T1000 (cell line): Measurements from ENCODE around the gene PTPRK.
A peak's percentile ranks its signal among the peaks of the same experiment; 100 is the strongest.
"Not testable (repeated sequence)": the region's sequence is repeated elsewhere in the genome, so short reads cannot be mapped to it uniquely, and the experiment has no call there.

Experiments
- DNase-seq: peaks from one replicate; lab custom pipeline; 2025; ENCODE audit warnings: mixed read lengths; lab: John Stamatoyannopoulos, UW

Gene PTPRK

DNA sequence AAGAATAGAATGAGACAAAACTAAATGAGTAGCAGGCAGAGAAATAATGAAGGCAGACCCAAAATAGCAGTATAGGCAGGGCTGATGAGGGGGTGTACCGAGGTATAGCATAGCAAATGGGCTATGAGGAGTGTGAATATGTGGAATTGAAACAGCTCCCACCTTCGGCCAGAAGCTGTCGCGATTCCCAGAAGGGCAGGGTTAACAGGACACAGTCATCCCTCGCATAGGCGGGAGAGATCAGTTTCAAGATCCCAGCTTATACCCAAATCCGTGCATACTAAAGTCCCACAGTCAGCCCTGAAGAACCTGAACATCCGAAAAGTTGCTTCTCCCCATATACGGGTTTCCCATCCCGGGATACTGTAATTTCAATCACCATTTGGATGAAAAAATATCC lies 82.7 kb downstream of the PTPRK start:
- no peak for DNase-seq

DNA sequence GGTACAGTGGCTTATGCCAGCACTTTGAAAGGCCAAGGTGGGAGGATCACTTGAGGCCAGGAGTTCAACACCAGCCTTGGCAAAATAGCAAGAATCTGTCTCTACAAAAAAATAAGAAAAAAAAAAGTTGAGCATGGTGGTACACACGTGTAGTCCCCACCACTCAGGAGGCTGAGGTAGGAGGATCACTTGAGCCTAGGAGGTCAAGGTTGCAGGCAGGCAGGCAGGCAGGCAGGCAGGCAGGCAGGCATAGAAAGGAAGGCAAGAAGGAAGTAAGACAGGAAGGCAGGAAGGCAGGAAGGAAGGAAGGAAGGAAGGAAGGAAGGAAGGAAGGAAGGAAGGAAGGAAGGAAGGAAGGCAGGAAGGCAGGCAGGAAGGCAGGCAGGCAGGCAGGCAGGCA lies 85.6 kb downstream of the PTPRK start:
- not testable (repeated sequence) for DNase-seq

DNA sequence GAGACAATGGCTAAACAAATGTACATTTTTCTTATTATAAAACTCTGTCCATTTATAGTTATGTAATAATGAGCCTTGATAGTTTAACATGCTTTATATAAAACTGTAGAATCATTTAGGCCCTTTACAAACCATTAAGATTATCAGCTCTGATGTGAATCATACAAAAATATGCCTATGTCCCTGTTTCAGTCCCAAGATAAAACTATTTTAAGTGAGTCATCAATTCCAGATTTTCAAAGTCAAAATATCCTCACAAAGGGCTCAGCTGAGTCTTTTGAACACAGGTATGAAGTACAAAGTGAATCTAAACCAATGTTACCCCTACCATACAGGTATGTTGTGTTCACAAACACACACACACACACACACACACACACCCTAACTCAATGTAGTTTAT lies 88.0 kb downstream of the PTPRK start:
- DNase-seq, result no peak

DNA sequence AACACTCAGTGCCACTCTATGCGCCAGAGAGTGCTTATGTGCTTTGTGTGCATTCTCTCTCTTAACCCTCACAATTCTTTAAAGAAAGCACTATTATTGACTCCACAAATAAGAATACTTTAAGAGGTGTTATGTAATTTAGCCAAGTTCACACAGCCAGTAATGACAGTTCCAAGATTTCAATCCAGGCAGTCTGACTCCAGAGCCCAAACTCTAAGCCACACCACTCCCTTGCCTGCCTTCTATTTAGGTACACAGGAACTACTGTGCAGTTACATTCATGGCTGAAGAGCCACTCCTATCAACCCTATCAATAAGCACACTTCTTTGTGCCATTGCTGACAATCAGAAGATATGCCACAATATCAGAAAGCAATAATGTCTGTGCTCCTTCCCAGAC lies 93.3 kb downstream of the PTPRK start:
- no peak for DNase-seq

DNA sequence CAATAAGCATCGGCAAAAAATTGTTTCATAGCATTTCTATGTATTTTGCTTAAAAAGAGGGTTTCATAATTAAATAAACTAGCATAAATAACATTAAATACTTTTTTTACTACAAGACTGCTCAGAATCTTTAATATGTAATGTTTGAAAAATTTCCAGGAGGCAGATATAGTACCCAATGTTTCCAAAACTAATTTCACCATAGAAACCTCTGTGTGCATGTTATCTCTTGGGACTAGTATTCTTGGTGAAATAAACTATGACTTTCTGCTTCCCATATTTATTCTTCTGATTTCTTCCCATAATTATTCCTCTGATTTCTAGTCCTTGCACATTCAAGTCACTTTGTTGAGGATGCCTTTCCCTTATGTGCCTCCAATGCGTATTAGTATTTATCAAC lies 94.5 kb downstream of the PTPRK start:
- DNase-seq, result no peak

DNA sequence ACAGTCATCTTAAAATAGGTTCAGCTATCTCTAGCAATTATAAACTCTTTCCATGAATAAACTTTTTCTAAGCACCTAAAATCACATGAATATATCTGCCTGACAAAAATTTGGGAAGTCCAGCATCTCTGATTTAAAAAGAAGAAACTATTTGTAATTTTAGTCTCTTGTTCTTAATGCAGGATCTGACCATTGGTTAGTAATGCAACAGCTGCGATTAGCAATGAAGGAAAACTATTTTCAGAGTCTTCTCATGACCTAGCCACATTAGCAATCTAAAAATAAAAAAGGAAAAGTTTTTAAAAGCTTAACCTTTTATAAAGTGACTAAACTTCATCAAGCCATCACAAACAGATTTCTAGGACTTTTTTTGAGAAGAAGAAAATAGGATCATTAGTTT lies 97.5 kb downstream of the PTPRK start:
- DNase-seq, result no peak

DNA sequence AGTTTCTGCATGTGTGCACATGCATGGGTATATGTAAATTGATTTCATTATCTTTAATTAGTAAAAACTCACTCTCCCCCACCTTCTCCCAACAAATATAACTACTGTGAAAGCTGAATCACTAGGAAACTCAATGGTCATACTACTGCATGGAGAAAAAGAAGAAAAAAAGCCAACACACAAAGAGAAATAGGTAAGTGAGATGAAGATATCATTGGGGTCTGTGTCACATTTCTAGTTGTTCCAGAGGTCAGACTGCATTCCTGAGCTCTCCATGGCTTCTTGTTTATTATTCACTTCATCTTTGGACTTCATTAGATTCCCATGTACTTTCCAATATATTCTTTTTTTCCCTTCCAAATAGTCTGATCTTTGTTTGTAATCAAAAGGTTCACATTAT lies 98.2 kb downstream of the PTPRK start:
- no peak for DNase-seq

DNA sequence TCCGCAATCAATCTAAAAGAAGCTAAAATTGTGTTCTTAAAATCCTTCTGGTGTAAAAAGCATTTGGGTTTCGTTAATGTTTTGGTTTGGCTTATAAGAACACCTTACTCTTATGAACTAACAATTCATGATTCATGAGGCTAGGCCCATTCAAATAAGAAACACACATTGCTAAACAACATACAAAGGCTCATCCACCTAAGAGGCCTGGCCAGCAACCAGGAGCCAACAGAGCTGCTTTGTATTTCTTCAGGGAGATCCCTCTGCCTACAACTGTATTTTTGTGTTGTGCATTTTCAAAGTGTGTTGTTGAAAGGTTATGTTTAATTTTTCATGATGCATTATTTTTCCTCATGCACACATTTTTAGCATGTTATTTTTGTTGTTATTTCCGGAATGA lies 98.6 kb downstream of the PTPRK start:
- DNase-seq, result no peak

DNA sequence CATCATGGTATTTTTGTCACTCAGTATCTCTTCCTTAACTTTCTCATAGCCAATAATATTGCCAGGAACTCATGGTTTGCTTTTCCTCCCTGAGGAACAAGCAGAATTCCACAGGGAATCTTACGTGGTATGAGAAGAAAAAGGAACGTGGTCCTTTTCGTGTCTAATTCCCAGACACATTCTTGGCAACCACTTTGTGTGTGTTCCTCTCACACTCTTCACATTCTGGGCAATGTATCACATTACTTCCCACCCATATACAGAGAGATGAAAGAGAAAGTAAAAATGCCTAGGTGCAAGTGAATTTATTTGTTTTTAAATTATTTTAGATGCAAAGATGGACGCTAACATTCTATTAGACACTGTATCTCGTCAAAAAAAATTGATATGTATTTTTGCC lies 102.7 kb downstream of the PTPRK start:
- DNase-seq, result no peak

DNA sequence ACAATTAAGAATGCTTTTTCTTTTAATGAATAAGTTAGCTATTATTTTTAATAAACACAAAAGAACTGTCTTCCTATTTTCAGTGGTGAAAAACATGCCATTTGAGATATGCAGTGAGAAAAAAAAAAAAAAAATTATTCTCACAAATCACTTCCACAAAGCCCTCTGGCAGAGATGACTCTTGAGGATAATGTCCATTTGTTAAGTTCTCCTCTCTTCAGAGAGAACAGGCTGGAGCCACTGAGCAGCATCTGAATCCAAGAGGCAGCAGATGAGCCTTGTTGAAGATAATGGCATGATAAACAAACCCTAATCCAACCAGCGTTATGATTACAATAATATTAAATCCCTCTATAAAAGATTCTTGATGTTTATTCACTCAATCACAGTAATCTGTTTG lies 105.0 kb downstream of the PTPRK start:
- no peak for DNase-seq

DNA sequence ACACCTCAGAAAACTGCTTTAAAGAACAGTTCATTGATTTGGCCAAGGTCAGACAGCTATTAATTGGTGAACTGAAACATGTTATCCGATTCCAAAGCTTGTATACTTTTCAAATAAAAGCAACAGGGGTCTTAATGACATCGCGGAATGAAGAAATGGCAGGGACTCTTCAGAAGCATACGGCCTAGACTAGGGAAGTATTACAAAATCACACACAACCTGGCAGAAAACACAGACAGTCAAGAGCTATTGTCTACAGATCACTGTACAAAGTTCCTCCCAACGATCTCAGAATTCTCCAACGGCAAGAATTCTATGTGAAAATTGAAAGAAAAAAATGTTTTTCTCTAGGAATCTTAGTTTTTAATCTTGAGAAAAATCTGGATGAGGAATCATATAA lies 105.5 kb downstream of the PTPRK start:
- DNase-seq, result no peak

DNA sequence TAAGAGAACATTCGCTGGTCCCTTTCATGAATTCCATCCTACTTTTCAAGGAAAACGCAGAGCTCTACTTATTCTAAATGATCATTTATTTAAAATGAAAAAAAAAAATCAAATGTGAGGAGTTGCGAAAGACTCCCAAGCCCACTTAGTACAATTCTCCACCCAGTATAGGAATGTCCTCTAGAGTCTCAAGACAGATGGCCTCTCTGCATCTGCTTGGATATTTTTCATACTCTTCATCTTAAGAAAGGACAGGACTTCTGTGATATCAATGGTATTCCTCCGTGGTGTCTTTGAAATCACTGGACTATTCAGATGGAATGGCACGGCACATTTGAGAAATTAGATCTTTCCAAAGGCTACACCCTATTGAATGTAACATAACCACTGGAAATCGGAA lies 107.1 kb downstream of the PTPRK start:
- no peak for DNase-seq

DNA sequence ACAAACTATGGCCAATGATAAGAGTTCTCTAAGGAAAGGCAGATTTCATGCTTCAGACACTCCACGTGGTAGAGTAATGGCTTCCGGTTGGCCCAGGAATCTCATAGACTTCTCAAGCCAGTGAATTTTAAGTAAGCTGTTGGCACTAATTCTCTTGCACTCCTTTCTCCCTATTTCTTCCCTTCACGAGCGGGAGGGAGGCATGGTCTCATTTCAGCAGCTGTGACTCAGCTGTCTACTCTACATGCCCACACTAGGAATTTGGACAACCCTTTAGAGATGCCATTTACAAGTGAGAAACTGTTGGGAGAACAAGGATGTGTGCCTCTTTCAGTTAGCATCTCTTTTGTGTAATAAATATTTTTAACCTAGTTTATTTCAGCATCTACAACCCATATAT lies 107.7 kb downstream of the PTPRK start:
- no peak for DNase-seq

DNA sequence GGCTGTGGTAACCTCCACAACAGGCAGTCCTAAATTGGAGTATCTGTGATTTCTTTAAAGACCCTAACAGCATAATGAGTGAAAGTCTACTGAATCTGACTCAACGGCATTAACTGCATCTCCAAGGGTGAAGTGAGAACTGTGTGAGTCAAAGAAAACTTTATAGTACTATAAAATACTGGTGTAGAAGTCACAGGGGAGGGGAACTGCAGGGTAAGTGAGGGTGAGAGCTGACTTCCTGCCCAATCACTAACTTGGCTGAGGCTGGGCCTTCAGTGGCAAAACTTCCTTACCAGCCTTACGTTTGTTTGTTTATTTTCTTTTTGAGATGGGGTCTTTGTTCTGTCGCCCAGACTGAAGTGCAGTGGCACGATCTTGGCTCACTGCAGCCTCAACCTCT lies 109.8 kb downstream of the PTPRK start:
- DNase-seq, result peak; percentile 10

DNA sequence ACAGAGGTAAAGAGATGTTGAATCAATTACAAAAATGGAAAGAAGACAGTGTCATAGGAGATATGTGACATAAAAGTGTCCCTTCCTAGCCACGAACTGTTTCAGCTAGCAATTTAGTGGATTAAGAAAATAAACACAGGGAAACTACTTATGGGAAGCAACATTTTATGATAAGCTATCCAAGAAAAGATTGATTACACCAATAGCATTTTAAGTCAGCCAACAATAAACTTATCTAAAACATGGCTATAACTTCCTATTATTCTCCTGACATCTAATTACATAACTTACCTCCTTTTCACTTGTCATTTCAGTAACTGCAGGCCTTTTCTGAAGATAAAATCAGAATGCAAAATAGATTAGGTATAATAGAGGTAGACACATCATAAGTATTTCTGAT lies 111.4 kb downstream of the PTPRK start:
- no peak for DNase-seq

DNA sequence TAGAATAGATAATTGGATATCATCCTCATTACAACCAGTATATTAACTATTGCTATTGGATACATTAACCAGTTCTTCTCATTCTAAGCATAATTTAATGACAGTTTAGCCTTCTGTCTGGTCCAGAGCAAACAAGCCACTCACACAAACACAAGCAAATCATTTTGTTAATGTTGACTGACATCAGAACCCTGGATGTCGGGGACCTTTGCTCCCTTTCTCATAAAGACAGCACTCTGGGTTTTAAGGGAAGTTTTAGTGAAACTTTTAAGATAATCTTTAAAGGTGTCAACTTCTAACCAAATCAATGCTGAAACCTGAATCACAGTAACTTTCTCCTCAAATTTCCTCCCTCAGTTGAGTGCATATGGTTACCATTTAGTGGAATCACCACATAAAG lies 113.9 kb downstream of the PTPRK start:
- DNase-seq, result no peak

DNA sequence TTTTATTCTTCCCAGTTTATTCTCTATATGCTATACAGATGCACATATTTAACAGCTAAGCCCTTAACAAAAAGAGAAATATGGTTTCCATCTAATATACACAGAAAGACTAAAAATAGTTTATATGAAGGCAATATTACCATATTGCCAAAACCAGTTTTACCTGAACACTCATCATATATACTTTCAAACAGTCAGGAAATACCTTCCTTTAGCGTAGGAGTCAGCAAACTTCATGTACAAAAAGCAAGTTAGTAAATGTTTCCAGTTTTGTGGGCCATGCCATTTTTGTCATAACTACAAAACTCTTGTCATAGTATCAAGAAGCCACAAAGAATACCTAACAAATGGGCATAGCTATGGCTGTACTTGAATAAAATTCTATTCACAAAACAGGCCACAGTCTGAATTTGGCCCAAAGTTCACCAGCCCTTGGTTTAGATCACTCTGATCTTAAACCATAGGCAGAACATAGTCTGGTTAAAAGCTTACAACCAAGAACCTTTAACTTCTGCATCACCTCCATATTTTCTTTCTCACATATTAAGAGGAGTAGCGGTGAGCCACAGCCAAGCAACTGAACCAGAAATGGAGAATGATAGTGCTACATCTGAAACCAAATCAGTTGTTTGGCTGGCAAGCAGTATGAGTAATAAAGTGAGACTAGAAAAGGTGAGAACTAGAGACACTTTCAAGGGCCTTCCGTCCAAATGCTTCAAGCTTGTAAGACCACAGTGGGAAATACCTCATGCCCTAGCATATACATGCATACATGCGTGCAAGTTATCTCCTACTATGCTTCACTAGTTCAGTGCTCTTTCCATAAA lies 116.6 kb downstream of the PTPRK start:
- no peak for DNase-seq

DNA sequence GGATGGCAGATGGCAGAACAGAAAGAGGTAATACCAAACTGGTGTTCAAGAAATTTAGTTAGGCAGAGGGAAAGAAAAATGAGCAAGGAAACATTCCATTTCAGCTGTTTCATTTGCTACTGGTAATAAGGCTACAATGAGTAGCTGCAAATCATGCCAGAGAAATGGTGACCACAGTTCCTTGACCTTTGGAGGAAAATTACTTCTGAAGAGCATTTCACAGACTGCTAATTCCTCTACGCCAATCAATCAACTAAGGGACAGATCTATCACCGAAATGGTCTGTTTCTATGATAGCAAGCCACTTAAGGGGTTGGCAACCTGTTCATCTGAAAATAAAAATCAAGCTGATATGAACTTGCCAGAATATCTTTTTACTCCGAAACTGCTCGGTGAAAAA lies 119.5 kb downstream of the PTPRK start:
- no peak for DNase-seq

DNA sequence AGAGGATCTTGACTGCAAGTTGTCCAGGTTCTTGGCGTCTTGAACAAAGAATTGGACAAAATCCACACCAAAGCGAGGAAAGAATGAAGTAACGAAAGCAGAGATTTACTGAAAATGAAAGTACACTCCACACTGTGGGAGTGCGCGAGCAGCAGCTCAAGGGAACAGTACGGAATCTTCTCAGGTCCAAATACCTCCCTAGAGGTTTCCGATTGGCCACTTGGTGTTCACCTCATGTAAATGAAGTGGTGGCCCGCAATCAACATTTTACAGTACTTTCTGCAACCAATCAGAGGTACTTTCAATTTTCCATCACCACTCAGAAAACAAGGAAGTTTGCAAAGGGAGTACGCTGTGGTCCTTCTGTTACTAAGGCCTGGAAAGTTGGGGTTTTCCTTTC lies 122.4 kb downstream of the PTPRK start:
- DNase-seq, result no peak

DNA sequence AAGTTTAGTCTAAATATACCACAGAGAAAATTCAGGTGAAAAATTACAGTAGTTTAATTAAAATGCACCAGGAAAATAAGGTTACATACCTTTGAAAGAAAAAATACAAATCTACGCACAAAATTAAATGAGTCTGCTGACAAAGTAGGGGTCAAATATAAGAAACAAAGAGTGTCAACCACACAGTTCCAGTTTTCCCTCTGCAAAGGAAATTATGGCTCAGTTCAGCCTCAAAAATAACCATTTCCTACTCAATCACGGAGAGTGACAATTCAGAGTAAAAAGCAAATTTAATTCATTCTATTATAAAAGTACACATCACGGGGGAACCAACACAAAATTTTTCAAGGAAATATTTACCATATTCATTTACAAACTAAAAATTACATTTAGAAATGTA lies 124.8 kb downstream of the PTPRK start:
- DNase-seq, result no peak

DNA sequence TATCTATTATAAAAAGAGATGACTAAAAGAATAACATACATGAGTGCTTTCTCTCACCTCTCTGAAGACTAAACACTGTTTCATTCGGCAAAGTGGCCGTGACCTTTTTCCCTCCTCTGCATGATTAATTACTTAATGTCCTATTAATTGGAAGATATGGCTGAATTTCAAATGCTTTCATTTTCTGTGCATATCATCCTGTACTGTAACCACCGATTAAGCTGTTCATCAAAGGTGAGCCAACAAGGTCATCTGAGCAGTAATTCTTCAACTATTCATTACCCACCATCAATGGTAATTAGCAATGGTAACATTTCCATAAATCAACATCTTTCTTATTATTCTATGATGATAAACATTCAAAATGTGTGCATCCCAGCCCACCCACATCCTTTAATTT lies 125.2 kb downstream of the PTPRK start:
- DNase-seq, result no peak

DNA sequence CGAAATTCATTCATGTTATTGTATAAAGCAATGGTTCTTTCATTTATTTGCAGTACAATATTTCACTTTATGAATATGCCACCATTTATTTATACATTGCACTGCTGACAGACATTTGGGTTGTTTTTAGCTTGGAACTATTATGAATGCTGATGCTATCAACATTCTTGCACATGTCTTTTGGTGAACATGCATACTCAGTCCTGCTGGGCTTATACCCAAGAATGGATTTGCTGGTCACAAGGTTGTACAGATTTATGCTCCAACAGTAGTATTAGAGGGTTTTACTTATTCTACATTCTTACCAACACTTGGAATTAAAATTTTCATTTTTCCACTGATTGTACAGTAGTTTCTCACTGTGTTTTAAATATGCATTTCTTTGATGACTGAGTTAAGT lies 126.2 kb downstream of the PTPRK start:
- no peak for DNase-seq

DNA sequence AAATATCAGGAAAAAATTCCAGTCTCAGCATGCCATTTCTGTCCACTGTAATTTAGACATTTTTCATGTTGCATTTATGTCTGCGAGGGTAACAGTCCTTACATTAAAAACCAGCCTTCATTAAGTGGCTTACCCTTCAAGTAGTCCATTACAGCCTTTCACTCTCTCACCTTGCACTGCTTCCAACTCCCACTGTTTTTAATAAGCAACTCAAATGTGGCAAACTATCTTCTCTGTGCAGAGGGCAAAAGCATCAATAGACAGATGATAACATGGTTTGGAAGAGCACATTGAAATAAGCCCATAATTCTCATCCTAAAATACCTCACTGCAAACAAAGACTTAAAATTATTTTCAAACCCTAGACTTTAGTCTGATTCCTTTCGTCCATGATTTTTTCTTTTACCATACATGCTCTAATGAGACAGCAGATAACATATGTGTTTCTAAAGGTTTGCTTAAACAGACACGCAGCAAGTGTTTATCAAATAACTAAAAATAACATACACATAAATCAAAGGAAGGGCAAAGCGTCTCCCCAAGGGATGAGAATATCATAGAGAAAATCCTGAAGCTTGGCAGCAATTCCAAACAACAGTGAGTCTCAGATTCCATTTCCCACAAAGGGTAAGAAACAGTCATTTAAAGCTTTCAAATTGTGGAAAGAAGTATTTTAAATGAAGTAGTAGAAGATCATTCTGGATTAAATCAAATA lies 130.4 kb downstream of the PTPRK start:
- DNase-seq, result no peak

DNA sequence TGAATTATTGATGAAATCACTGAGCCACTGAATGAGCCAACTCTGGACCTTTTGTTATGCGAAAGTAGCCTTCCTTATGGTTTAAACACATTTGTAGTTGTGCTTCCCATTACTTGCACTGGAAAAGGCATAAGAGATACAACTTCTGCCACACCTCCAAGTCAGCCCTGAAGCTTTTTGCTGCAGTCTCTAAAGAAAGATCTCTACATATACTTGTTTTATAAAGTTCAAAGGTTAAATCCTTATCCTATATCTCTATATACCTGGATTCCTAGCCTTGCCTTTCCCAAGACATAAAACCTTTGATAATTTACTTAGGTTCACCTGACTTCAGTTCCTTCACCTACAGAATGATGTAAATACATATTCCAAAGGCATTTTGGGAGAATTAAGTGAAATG lies 132.0 kb downstream of the PTPRK start:
- DNase-seq, result no peak
